GM18519 (cell line): Measurements from ENCODE around the gene BFSP1.

Experiments
- ATAC-seq: cut with Tn5 transposase; IDR thresholded peaks from one replicate; pipeline ENCODE4 v1.9.1; 2021; ENCODE audit warnings: mild to moderate bottlenecking, moderate library complexity; ENCODE audit not compliant: unreplicated experiment, low FRiP score

The BFSP1 gene

DNA sequence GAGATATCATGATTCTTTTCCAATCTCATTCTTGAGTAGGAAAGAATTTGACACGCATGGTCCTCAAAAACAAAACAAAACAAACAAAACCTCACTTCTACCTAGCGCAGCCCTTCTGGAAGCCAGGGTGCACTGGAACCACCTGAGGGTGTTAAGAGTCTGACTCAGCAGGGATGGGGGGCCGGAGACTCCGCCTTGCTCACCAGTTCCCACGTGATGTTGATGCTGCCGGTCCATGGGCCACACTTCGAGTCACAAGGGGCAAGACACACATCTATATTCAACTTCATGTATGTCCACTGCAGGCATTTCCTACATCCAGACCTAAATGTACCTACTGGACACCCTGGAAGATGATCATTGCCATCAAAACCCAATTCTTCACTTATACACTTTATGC, 30.4 kb downstream of the BFSP1 start:
- ATAC-seq = no peak

DNA sequence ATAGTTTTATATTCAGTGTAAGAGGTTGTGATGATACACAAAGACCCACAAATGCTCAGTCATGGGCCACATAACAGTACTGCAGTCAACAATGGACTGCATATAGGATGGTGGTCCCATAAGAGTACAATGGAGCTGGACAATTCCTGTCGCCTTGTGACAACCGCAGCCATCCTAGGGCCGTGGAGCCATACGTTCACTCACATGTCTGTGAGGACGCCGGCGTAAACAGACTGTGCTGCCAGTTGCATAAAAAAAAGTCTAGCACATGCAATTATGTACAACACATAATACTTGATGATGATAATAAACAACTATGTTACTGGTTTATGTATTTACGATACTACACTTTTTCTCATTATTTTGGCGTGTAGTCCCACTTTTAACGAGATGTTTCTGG, 30.9 kb downstream of the BFSP1 start:
- no peak for ATAC-seq

DNA sequence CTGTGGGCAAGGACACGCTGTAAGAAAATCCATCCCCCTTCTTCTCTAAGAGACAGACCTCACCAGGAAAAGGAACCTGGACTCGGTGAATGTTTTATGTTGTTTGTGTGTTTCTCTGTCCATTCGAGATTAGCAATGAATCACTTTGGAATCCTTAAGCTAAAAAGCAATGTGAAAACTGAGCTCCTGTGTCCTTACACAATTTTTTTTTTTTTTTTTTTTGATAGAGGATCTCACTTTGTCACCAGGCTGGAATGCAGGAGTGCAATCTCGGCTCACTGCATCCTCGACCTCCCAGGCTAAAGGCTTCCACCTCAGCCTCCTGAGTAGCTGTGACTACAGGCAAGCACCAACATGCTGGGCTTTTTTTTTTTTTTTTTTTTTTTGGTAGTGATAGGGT, 32.1 kb downstream of the BFSP1 start:
- no peak for ATAC-seq

DNA sequence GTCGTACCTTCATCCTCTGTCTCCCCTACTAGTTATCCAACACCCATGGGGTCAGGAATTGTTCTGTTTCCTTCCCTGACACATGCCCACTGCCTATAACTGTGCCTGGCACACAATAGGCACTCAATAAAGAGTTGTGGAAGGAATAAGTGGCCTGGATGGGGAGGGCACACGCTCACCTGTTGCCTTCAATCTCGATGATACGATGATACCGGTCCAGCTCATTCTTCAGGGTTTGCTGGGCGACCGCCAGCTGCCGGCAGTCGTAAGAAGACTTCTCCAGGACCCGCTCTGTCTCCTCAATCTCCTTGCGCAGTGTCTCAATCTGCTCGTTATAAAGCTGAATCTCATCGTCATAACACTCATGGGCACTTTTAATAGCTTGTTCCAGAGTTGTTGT, 32.5 kb downstream of the BFSP1 start:
- ATAC-seq = no peak

DNA sequence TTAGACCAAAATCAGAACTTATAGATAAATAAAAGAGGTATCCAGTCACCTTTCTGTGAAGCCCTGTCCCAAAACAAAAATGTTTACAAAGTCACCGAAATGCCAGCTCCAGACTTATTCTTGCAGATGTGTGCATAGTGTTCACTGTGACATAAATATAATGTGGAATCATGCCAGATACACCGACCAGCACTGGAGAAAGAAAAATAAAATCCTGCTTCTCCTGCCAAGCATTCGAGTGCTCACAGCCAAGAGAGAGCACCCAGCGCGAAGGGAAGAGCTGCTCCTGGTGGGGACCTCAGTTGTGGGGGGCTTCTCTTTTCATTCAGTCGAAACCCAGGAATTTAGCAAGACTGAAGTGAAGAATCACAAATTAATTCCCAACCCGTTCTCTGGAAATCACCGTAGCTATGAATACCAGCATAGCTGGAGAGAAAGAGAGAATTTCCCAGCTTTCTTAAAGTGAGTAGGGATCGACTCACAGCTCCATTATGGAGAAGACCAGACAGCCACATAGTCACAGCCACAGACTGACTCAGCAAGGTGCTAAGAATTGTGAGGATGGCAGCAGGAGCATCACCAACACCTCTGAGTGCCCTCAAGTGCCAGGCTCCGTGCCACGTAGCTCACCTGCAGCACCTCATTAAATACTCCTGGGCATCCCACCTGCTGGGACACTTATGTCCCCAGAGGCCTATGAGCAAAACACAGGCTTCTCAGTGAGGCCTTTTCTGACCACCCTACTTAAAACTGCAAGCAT, 33.2 kb downstream of the BFSP1 start:
- no peak for ATAC-seq

DNA sequence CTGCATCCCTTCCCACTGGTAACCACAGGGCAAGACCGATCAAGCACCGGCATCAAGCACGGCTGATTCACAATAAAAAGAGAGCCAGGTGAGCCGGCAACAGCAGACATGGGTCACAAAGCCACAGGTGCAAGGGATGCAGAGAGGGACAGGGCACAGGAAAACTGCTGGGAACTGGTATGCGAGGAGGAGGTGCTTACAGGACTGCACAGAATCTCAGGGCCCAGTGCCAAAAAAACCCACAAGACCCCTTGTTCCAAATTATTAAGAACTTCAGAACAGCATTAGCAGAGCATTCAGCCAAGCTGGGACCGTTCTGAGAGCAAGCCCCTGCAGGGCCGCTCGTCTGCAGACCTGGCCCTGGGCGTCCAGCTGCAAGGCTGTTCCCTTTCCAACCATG, 35.4 kb downstream of the BFSP1 start:
- ATAC-seq = no peak

DNA sequence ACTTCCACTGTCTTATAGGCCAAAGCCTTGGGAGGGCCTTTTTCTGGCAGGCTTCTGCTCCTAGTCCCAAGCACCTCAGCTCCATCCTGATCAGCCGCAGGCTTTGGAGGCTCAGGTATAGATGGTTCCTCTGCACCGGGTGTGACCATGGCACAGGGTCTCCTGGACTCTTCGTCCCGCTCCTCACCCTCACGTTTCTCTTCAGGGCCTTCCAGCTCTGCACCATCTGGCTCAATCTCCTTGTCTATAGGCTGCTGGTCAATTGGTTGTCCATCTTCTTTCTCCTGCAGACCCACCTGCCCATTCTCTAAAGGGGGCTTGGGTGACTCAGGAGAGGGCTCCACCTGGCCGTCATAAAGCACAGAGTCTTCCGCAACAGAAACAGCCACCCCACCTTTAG, 37.0 kb downstream of the BFSP1 start:
- no peak for ATAC-seq

DNA sequence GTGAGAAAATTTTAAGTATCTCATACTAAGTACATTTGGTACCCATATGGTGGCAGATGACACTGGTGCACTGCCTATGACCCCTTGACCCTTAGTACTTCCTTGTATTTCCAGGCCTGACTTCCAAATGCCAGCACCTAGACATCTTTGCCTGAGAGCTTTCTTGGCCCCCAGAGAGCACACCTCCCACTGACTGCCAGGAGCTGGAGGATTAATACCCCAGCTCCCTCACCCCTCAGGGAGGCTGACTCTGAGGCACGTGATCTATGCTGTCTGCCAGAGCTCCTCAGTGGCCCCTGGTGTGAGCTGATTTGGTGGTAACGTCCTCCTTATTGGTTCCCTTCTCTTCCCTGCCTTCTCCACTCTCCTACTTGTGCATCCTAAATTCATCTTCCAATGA, 38.0 kb downstream of the BFSP1 start:
- ATAC-seq = no peak

DNA sequence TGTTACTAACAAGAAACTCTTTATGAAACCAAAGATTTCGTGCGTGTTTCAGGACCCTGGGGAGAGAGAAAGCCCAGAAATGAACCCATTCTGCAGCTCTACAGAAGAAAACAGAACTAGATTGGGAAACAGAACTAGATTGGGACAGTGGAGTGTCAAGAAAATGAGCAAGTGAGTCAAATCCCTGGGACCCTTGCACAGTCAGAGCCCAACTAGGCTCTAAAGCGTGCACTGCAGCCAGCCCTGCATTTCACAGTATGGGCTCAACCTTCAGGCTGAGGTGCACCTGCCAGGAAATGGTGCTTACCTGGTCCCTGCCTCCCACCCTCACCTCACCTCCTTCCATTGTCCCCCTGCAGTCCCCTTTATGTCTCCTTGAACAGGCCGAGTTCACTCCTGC, 39.7 kb downstream of the BFSP1 start:
- no peak for ATAC-seq

DNA sequence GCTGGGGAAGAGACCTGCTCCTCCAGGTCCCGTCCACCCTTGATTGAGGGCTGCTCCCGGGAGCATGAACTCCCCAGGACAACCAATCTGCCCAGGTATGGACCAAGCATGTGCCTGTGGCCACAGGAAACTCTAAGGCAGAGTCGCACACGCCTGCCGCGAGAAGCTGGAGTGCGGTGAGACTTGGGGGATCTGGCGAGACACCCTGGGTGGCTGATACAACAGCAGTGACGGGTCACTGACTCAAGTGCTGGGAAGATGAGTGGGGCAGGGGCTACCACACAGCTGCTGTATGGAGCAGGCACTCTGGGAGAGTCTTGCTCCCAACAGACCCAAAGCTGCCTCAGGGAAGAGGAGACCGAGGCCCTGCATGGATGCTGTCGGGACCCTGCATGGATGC, 40.1 kb downstream of the BFSP1 start:
- no peak for ATAC-seq

DNA sequence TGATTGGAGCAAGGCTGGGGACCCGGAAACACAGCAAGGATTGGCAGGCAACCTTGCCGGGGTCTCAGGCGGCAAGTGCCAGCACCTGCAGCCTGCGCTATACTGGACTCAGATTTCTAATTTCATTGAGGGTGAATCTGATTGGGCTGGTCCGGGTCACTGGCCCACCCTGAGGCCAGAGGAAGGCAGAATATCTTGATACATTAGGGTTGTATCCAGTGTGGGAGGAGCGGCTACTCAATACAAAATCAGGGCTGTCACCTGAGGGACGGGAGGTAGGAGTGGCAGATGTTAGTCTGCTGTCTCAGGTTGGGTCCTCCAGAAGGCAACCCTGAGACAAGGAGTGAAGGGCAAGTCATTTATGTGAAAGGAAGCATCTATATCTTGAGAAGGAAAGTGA, 40.7 kb downstream of the BFSP1 start:
- ATAC-seq = no peak

DNA sequence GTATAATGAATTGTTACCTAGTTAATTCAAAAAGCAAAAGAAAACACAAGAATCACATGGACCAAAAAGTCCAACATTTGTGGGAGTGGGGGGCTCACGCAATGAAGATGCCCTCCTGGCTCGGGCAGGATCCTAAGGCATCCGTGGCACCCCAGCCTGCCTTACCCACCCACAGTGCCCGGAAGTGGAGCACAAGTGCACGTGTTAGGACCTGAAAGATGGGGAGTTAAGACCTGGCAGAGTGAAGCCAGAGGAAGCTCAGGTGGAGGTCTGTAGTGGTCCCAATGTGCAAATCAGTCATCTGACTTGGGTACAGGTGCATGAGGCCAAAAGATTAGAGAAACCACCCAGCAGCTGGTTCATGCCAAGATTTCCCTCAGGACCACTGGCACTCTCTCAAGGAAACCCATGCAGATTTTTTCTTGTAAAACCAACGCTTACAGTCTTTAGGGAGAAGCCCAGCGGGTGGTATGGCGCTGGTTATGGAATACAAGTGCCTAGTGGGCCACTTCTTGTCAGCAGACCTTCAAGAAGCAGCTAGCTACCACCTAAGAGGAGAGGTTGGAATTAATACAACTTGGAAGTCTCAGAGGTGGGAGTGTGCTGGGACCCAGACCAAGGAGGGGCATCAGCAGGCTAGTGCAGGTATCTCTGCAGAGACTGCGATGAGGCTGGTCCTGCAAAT, 42.1 kb downstream of the BFSP1 start:
- ATAC-seq = no peak

DNA sequence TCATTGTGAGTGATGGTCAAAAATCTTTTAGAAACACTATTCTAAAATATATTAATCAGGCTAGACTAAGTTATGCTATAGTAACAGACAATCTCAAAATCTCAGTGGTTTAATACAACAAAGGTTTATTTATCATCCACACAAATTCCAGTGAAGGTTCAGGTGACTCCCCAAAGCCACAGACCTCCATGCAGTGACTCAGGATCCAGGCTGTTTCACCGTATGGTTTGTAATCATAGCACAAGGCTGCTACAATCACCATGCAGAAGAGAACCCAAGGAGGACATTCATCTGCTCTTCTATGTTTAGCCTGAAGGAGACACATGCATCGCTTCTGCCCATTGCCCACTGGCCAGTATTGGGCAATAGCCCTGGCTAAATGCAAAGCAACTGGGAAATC, 46.2 kb downstream of the BFSP1 start:
- no peak for ATAC-seq

DNA sequence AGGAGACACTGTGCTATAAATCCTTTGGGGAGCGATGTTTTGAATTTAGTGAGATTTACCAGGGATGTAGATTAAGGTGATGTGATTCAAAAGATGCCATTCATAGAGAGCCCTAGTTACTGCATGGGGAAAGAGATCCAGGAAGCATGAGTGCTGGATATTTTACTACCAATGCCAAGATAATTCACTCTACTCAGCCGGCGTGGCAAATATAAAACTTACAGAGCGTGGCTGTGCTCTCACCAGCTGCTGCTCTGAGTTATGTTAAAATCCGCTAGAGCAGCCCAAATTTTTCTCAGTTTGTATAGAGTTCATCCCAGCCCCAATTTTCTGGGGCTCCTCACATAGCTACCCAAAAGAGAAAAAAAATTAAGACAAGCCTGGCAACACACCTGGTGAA, 48.6 kb downstream of the BFSP1 start:
- no peak for ATAC-seq

DNA sequence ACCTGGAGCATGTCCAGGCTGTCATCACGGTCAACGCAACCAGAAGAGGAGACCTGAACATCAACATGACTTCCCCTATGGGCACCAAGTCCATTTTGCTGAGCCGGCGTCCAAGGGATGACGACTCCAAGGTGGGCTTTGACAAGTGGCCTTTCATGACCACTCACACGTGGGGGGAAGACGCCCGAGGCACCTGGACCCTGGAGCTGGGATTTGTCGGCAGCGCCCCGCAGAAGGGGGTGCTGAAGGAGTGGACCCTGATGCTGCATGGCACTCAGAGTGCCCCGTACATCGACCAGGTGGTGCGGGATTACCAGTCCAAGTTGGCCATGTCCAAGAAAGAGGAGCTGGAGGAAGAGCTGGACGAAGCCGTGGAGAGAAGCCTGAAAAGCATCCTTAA, 49.5 kb downstream of the BFSP1 start:
- no peak for ATAC-seq

DNA sequence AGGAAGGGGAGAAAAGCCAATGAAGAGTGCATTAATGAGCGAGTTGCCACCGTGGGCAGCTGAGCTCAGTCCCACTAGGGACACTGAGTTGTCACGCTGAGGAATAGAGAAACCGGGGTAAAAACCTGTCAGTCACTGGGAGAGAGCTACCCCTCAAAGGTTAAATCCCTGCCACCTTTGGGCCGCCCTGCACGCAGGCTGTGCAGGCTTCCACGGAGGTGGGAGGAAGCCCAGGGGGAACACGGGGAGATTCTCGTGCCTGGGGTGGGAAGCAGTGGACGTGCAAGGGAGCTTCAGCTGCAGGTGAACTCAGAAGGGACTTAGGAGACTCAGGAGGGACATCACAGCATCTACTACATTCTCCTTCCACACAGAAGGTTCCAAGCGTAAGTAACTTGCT, 50.5 kb downstream of the BFSP1 start:
- no peak for ATAC-seq

DNA sequence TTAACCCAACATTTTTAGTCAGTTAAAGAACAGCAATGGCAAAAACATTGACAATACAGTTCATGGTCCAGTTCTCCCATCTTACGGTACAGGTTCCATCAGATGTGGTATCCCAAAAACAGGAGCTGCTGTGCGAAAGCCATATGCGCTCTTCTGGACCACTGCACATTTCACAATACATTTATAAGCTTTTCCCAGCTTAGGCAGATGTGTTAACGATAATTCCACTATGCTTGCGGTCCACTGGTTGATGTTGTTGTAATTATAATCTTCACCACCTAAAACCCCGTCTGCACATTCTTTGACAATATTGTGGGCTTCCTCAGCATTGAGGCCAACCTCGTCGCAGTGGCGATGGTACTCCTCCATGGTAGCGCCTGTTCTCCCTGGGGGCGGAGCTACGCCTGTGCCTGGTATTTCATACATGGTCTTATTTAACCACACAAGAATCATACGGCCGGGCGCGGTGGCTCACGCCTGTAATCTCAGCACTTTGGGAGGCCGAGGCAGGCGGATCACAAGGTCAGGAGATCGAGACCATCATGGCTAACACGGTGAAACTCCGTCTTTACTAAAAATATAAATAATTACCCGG, 52.0 kb downstream of the BFSP1 start:
- no peak for ATAC-seq

DNA sequence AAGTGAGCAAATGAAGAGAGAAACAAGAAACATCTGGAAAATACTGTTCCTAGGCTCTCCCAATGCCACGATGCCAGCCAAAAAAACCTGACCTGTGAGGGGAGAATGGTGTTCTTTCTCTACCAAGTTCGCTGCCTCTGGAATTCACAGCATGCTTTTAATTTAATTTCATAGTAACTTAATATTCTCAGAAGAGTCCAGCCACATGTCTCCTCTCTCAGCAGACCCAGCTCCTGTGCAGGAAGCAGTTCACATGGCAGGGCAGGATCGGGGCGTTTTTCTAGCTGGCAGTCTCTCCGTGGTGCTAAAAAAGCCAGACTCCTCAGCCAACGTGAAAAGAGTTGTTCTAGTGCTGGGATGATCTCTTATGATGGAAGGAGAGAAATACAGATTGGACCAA, 57.5 kb downstream of the BFSP1 start:
- no peak for ATAC-seq

DNA sequence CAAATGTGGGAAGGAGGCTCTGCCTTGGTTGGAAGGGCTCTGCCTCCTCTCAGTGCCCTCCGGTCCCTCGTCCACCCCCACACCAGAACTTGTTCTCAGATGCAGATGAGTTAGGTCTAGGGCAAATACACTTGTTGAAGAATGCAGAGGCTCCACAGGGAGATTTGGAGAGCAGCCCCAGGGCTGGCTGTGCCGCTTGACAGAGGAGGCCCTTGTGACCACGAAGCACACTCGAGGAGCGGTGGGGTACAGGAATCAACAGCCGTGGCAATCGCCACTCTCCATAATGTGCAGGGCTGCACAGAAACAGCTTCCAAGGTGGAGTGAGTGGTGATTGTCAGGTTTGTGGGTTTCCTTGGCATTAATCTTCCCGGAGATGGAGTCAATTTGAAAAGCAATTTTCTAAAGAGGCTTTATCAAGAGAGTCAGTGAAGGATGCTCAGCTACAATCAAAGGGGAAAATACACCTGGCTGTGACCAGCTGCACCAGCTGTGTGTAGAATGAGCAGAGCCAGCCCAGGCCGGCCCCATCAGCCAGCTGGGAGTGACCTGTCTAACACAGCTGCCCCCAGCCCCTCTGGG, 59.5 kb downstream of the BFSP1 start:
- no peak for ATAC-seq

DNA sequence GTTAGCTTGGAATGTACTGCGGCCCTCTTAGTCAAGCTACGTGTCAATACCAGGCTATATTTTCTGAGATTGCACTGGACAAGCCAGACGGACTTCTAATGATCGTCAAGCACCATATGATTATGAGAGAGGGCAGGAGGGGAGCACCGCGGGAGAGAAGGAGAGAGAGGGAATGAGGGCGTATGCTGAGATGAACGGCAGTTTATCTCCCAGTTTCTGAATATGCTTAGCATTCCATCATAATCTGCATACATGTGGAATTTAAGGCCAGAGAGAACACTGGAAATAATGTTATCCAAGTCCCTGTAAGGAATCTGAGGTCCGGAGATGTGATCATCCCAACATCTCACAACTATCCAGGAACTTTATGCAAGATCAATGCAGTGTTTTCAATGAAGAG, 60.2 kb downstream of the BFSP1 start:
- ATAC-seq = no peak

DNA sequence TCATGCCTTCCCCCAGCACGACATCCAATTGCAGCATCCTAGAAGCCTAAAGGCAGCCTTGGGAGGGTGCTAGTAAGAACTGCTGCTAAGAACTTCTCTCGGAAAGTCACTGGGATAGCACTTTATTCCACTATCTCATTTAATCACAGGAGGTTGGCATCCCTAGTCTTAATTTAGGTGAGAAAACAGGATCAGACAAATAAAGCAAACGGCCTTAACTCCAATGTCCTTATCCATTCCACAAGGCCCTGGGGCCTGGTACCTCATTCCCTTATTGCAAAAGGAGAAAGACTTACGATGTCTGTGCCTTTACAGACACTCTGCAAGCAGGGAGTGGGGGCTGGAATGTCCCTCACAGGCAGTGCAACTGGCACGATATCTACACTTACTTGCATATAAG, 60.7 kb downstream of the BFSP1 start:
- ATAC-seq = no peak
